ENCODE measurements around the gene HAPSTR1.
"Not testable (repeated sequence)": the region's sequence is repeated elsewhere in the genome, so short reads cannot be mapped to it uniquely, and the experiment has no call there.

The HAPSTR1 gene

DNA sequence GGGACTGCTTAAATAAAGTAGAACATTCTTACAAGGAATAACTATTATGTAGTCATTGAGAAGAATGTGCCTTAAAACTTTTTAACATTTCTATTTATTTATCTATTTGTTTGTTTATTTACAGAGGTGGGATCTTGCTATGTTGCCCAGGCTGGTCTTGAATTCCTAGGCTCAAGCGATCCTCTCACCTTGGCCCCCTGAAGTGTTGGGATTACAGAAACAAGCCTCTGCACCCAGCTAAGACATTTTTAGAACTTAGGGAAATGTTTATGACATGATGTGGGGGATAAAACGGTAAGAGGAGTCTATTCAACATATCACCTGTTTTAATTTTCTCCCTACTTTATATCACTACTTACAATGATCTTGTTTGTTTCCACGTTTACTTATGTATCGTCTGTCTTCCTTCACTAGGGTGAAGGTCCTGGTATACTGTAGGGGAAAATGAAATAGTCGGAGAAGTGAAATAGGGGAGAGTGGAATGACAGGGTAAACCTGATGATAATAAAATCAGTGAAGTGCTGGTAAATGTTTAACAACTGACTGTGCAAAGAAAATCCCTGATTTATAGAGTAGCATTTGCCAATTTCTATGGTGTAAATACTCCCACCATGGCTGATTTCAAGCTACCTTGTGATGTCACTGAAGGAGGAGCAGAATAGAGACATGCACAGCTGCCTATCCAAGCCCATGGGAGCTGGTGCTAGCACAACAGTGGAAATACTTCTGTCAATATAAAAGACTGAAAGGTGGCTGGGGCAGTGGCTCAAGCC, 16.0 kb upstream of the HAPSTR1 start:
- Histone ChIP-seq H3K9me3 (ENCODE audit: control insufficient read depth, insufficient read depth, low read length) (no peaks in the 10 kb centered on the region), H3K36me3 (ENCODE audit: control insufficient read depth, insufficient read depth, low read length) (no peaks in the 10 kb centered on the region), H3K9ac (ENCODE audit: low read depth, low read length) (no peak overlapping the region), H3K27me3 (ENCODE audit: control insufficient read depth, insufficient read depth, low read length) (no peaks in the 10 kb centered on the region), H3K4me3 (ENCODE audit: low read depth, low read length) (no peak overlapping the region), H3K4me1 (ENCODE audit: control insufficient read depth, insufficient read depth, low read length) (no peaks in the 10 kb centered on the region)

DNA sequence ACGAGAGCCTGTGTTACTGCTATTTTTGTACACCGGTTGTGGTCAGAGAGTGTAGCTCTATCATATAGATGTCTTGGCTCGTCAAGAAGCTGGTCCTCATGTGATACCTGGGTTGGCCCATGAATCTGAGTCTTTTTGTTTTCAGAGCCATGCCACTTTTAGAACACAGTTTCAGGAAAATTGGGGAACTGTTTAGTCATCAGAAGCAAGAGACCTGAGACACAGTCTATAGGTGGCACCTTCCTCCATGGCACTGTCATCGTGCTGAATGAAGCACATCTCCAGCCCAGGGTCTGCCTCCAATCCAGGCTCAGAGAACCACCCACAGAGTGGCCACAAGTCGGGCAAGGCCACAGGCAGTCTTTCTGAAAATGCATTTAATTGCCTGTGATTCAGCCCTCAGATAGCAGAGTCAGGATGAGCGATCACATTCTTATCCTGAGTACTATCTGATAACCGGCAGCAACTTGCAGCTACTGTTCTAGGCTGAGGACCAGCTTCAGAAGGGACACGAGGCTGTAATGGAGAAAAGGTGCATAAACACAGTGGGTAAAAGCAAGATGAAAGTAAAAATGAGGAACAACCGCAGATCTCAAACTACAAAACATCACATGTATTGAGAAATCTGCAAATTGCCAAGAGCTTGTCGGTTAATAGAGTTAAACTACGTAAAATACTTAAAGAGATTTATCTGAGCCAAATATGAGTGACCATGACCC, 14.2 kb upstream of the HAPSTR1 start:
- Histone ChIP-seq H3K9me3 (ENCODE audit: control insufficient read depth, insufficient read depth, low read length) (no peaks in the 10 kb centered on the region), H3K27me3 (ENCODE audit: control insufficient read depth, insufficient read depth, low read length) (no peaks in the 10 kb centered on the region), H3K4me3 (ENCODE audit: low read depth, low read length) (no peak overlapping the region), H3K9ac (ENCODE audit: low read depth, low read length) (no peak overlapping the region), H3K36me3 (ENCODE audit: control insufficient read depth, insufficient read depth, low read length) (no peaks in the 10 kb centered on the region), H3K4me1 (ENCODE audit: control insufficient read depth, insufficient read depth, low read length) (no peaks in the 10 kb centered on the region)

DNA sequence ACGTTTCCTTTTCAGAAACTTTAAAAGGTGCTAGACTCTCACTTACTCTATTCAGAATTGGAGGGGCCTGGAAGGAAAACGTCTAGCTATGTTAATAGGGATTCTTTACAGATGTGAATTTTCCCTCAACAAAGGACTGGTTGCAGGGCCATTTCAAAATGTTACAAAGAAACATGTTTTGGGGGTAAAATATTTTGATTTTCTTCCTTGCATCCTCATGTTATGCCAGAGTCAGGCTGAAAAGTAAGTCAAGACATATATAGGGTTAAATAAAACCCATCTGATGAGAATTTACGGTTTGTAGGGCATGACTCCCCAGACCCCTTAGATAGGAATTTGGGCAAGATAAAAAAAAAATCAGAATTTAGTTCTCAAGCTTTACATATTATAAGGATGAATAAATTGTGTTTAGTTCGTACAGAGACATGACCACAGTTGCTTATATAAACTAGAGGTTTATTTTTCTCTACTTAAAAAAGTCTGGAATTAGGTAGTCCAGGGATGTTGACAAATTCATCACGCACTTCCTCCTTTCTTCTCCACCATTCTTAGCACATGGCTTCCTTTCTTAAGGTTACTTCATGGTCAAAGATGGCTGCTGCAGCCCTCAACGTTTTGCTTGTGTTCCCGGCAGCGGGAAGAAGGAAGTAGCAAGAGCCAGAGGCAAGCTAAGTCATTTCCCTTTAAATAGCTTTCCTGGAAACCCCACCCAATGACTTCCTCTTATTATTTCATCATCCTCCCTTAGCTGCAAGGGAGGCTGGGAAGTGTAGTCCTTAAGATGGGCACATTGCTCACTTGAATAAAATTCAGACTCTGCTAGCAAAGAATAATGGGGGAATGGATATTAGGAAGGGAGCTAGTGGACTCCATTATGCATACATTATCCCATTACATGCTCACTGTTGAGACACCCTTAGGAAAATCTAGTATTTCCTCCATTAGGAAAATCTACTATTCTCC, 12.7 kb upstream of the HAPSTR1 start:
- H3K4me1 ChIP-seq (ENCODE audit: control insufficient read depth, insufficient read depth, low read length); H3K9ac ChIP-seq (ENCODE audit: low read depth, low read length); H3K27me3 ChIP-seq (ENCODE audit: control insufficient read depth, insufficient read depth, low read length); H3K4me3 ChIP-seq (ENCODE audit: low read depth, low read length); H3K9me3 ChIP-seq (ENCODE audit: control insufficient read depth, insufficient read depth, low read length); H3K36me3 ChIP-seq (ENCODE audit: control insufficient read depth, insufficient read depth, low read length): not testable (repeated sequence)

DNA sequence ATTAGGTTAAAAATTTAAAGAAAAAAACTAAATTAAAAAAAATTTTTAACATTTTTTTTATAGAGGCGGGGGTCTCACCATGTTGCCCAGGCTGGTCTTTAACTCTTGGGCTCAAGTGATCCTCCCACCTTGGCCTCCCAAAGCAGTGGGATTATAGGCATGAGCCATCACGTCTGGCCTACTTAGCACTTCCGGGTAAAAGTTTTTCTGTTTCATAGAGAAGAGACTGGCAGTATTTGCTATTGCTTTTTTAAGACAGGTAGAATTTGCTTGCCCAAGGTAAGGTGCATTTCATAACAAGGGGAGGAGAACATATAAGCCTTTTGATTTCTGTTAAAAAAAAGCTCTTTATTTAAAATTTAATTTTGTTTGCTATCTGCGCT, 12.0 kb upstream of the HAPSTR1 start:
- no peak overlapping the region for H3K9ac ChIP-seq (ENCODE audit: low read depth, low read length)
- H3K4me3 ChIP-seq (ENCODE audit: low read depth, low read length), result no peak overlapping the region
- no peaks in the 10 kb centered on the region for H3K36me3 ChIP-seq (ENCODE audit: control insufficient read depth, insufficient read depth, low read length)
- H3K4me1 ChIP-seq (ENCODE audit: control insufficient read depth, insufficient read depth, low read length), result no peaks in the 10 kb centered on the region
- no peaks in the 10 kb centered on the region for H3K9me3 ChIP-seq (ENCODE audit: control insufficient read depth, insufficient read depth, low read length)
- H3K27me3 ChIP-seq (ENCODE audit: control insufficient read depth, insufficient read depth, low read length), result no peaks in the 10 kb centered on the region

DNA sequence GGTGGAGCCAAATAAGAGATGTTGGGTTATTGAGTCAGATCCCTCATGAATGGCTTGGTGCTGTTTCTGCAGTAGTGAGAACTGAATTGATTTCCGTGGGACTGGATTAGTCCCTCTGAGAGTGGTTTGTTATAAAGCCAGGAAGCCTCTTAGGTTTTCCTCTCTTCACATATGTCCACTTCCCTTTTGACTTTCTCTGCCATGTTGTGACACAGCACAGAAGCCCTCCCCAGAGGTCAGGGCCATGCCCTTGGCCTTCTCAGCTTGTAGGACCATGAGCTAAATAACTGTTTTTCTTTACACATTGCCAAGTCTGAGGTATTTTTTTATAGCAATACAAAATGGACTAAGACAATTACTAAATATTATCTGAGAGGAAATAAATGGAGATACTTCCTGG, 10.3 kb upstream of the HAPSTR1 start:
- no peaks in the 10 kb centered on the region for H3K4me1 ChIP-seq (ENCODE audit: control insufficient read depth, insufficient read depth, low read length)
- H3K27me3 ChIP-seq (ENCODE audit: control insufficient read depth, insufficient read depth, low read length), result no peaks in the 10 kb centered on the region
- no peaks in the 10 kb centered on the region for H3K36me3 ChIP-seq (ENCODE audit: control insufficient read depth, insufficient read depth, low read length)
- H3K9me3 ChIP-seq (ENCODE audit: control insufficient read depth, insufficient read depth, low read length), result no peaks in the 10 kb centered on the region
- no peak overlapping the region for H3K4me3 ChIP-seq (ENCODE audit: low read depth, low read length)
- no peak overlapping the region for H3K9ac ChIP-seq (ENCODE audit: low read depth, low read length)

DNA sequence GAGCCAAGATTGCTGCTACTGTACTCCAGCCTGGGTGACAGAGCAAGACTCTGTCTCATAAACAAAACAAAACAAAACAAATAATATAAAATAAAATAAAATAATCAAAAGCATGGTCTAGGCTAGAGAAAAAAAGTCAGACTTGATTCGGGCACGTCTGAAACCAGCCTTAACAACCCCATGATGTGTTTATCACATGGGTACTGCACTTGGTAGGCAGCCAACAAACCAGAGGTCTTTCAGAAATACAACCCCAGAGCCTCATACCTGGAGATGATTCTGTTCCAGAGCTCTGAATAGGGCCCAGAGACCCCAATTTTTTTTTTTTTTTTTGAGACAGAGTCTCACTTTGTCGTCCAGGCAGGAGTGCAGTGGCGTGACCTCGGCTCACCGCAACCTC, 9.6 kb upstream of the HAPSTR1 start:
- no peaks in the 10 kb centered on the region for H3K4me1 ChIP-seq (ENCODE audit: control insufficient read depth, insufficient read depth, low read length)
- no peak overlapping the region for H3K9ac ChIP-seq (ENCODE audit: low read depth, low read length)
- no peaks in the 10 kb centered on the region for H3K36me3 ChIP-seq (ENCODE audit: control insufficient read depth, insufficient read depth, low read length)
- H3K4me3 ChIP-seq (ENCODE audit: low read depth, low read length), result no peak overlapping the region
- no peaks in the 10 kb centered on the region for H3K9me3 ChIP-seq (ENCODE audit: control insufficient read depth, insufficient read depth, low read length)
- H3K27me3 ChIP-seq (ENCODE audit: control insufficient read depth, insufficient read depth, low read length), result no peaks in the 10 kb centered on the region

DNA sequence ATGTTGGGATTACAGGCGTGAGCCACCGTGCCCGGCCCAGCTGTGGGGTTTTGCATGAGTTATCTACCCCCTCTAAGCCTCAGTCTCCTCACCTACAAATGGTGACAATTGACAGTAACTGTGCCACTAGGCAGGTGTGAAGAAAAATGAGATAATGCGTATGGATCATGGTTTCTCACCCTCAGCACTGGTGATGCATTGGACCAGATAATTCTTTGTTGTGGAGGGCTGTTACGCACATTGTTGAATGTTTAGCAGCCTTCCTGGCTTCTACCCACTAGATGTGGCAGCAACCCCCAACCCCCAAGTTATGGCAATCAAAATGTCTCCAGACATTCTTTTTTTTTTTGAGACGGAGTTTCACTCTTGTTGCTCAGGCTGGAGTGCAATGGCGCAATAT, 9.0 kb upstream of the HAPSTR1 start:
- H3K9me3 ChIP-seq (ENCODE audit: control insufficient read depth, insufficient read depth, low read length), result no peaks in the 10 kb centered on the region

DNA sequence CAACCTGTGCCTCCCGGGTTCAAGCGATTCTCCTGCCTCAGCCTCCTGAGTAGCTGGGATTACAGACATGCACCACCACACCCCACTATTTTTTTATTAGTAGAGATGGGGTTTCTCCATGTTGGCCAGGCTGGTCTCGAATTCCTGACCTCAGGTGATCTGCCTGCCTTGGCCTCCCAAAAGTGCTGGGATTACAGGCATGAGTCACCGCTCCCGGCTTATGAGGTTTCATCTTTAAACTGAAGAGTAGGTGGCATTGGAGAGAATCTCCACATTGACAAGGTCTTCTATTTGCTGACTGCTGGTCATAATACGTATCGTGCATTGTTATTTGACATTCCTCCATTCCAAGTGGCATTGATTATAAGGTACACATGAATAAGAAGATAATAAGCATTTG, 3.7 kb upstream of the HAPSTR1 start:
- H3K4me1 ChIP-seq (ENCODE audit: control insufficient read depth, insufficient read depth, low read length); H3K4me3 ChIP-seq (ENCODE audit: low read depth, low read length); H3K27me3 ChIP-seq (ENCODE audit: control insufficient read depth, insufficient read depth, low read length); H3K36me3 ChIP-seq (ENCODE audit: control insufficient read depth, insufficient read depth, low read length); H3K9ac ChIP-seq (ENCODE audit: low read depth, low read length); H3K9me3 ChIP-seq (ENCODE audit: control insufficient read depth, insufficient read depth, low read length): not testable (repeated sequence)

More for the DNA sequence above, 9.0 kb upstream of the HAPSTR1 start:
- no peaks in the 10 kb centered on the region for H3K4me1 ChIP-seq (ENCODE audit: control insufficient read depth, insufficient read depth, low read length)
- H3K9ac ChIP-seq (ENCODE audit: low read depth, low read length), result no peak overlapping the region
- H3K4me3 ChIP-seq (ENCODE audit: low read depth, low read length), result no peak overlapping the region
- no peaks in the 10 kb centered on the region for H3K27me3 ChIP-seq (ENCODE audit: control insufficient read depth, insufficient read depth, low read length)
- H3K36me3 ChIP-seq (ENCODE audit: control insufficient read depth, insufficient read depth, low read length), result no peaks in the 10 kb centered on the region

DNA sequence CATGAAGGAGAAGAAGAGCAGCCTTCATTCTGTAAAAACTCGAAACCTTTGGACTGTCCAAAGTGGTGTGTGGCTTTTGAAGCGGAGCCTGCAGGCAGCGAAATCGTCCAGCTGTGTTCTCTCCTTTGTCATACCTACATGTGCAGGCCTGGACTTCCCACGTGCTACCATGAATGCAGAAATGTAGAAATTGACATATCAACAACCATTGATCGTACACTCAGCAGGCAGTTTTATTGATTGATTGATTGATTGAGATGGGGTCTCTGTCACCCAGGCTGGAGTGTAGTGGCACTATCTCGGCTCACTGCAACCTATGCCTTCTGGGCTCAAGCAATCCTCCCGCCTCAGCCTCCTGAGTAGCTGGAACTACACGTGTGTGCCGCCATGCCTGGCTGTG, 2.6 kb upstream of the HAPSTR1 start:
- Histone ChIP-seq H3K9me3 (ENCODE audit: control insufficient read depth, insufficient read depth, low read length) (no peaks in the 10 kb centered on the region), H3K4me3 (ENCODE audit: low read depth, low read length) (no peak overlapping the region), H3K27me3 (ENCODE audit: control insufficient read depth, insufficient read depth, low read length) (no peaks in the 10 kb centered on the region), H3K9ac (ENCODE audit: low read depth, low read length) (no peak overlapping the region), H3K4me1 (ENCODE audit: control insufficient read depth, insufficient read depth, low read length) (peaks cover 2% of the 10 kb centered on the region), H3K36me3 (ENCODE audit: control insufficient read depth, insufficient read depth, low read length) (peaks cover 3% of the 10 kb centered on the region)

DNA sequence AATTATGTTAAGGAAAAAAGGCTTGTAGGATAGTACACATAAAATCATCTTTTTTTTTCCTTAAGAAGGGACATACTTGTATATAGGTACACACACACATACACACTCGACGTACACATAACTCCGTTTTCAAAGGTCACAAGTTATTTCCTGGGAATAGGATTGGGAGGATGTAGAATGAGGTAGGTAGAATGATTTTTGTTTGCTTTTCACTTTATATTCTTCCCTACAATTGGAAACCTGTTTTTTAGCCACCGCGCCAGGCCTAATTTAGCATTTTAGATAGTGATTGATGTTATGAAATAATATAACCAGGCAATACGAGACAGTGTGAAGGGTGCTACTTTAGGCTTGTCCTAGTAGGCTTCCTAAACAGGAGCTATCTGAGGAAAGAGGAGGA, 1.8 kb upstream of the HAPSTR1 start:
- peaks cover 3% of the 10 kb centered on the region for H3K36me3 ChIP-seq (ENCODE audit: control insufficient read depth, insufficient read depth, low read length)
- H3K4me1 ChIP-seq (ENCODE audit: control insufficient read depth, insufficient read depth, low read length), result peaks cover 4% of the 10 kb centered on the region
- H3K27me3 ChIP-seq (ENCODE audit: control insufficient read depth, insufficient read depth, low read length), result no peaks in the 10 kb centered on the region
- peak overlapping the region; percentile 77 for H3K4me3 ChIP-seq (ENCODE audit: low read depth, low read length)
- H3K9ac ChIP-seq (ENCODE audit: low read depth, low read length), result peak overlapping the region; percentile 48
- H3K9me3 ChIP-seq (ENCODE audit: control insufficient read depth, insufficient read depth, low read length), result no peaks in the 10 kb centered on the region

DNA sequence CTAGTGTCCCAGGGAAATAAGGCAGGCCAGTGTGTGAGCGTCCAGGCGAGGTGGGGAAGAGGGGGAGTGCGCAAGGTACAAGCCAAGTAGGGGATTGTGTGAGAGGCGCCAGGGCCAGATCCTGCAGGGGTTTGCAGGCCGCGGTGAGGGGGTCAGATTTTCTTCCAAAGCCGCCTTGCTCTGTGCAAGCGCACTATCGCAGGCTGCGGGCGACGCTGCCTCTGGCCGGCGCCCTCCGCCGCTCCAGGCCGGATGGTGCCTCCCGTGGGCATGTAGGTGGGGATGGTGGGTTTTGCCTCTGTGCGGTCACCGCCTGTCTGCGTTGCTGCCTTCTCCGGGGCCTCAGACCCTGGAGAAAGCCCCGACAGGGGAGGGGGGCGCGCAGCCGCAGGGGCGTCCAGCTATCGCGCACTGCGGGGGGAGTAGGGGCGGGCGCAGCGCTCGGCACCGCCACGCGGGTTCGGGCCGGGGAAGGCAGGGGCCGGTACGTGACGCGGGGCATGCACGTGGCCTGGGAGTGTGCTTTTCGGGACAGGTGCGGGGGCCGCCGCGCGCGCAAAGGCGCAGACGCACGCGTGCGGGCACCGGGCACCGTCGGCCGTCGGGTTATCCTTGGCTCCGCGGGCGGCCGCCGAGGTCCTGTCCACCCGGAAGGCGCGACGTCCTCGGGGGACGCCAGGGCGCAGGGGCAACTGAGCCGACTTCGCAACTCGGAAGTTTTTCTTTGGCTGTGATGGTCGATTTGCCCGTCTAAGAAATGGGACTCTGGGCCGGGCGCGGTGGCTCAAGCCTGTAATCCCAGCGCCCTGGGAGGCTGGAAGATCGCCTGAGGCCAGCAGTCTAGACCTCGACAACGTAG, 1.1 kb upstream of the HAPSTR1 start:
- Histone ChIP-seq H3K9me3 (ENCODE audit: control insufficient read depth, insufficient read depth, low read length) (no peaks in the 10 kb centered on the region), H3K4me1 (ENCODE audit: control insufficient read depth, insufficient read depth, low read length) (peaks cover 4% of the 10 kb centered on the region), H3K36me3 (ENCODE audit: control insufficient read depth, insufficient read depth, low read length) (peaks cover 3% of the 10 kb centered on the region), H3K4me3 (ENCODE audit: low read depth, low read length) (peak overlapping the region; percentile 77), H3K9ac (ENCODE audit: low read depth, low read length) (peak overlapping the region; percentile 48), H3K27me3 (ENCODE audit: control insufficient read depth, insufficient read depth, low read length) (no peaks in the 10 kb centered on the region)
